Testis (tissue), 3 donors: ENCODE results near the gene GLS. TPM values are rescaled to one million over a fixed set of nuclear protein-coding genes. Genes with fewer than 3 reads are reported as not detected.

Experiments used
- DNase-seq: peaks from one replicate; pipeline ENCODE4 v3.0.0-alpha.2; 2019
- H3K27ac ChIP-seq, 2 donors: fragments of 200-600 bp; sonication (generic); one replicate each; pipeline ENCODE4 v1.5.1; 2019
- H3K27me3 ChIP-seq: fragments of 200-600 bp; sonication (generic); one replicate; pipeline ENCODE4 v1.5.1; 2019
- H3K36me3 ChIP-seq: fragments of 200-600 bp; sonication (generic); one replicate; pipeline ENCODE4 v1.5.1; 2017; ENCODE audit warnings: low read depth; ENCODE audit errors: missing control alignments
- H3K4me1 ChIP-seq: fragments of 200-600 bp; sonication (generic); one replicate; pipeline ENCODE4 v1.5.1; 2019
- H3K4me3 ChIP-seq, 2 donors: fragments of 200-600 bp; sonication (generic); one replicate each; pipeline ENCODE4 v1.5.1; 2017 to 2019
- H3K9me3 ChIP-seq: fragments of 200-600 bp; sonication (generic); one replicate; pipeline ENCODE4 v1.5.1; 2017
- POLR2A ChIP-seq: fragments of 450-650 bp; IDR thresholded peaks from one replicate; pipeline ENCODE4 v1.6.1; 2017; ENCODE audit warnings: antibody characterized with exemption, mild to moderate bottlenecking, moderate library complexity
- WGBS, 2 donors: methylation state at CpG; one replicate each; pipeline ENCODE4 v1.1.5; 2018; 5-methylcytosine and 5-hydroxymethylcytosine counted together
- intact Hi-C: fragments of 100-400 bp; cut with DNase I; formaldehyde crosslinking; loops from one replicate; pipeline ENCODE4 v1.15.1; 2023; ENCODE audit warnings: low total_unique reads
- polyA plus RNA-seq: library from polyadenylated mRNA; stranded (reverse); fragments of 350-450 nt; fragmentation: Illumina TruSeq; extraction: RNeasy Lipid Tissue Mini Kit (QIAGEN cat#74804); gene quantifications from one replicate; pipeline ENCODE4 v1.2.3, GENCODE V29; 2014; ENCODE audit warnings: low read depth, low replicate concordance; ENCODE audit not compliant: insufficient read depth
- total RNA-seq, 2 donors: library from RNA; depleted of rRNA; stranded (reverse); fragments of >200 nt; gene quantifications; one replicate each; pipeline ENCODE4 v1.2.3, GENCODE V29; 2016
- TF ChIP-seq, protein P1 (sequence below), 3 experiments: fragments of 450-650 bp in 2 of 3; fragments of 200-600 bp in 1 of 3; sonication (generic) in 1 of 3; IDR thresholded peaks; one replicate each; pipeline ENCODE4 v1.5.1; 2016 to 2019; ENCODE audit warnings: antibody characterized with exemption in 3 of 3, mild to moderate bottlenecking in 2 of 3, moderate library complexity in 1 of 3

Gene GLS
- total and polyA plus RNA-seq, 3 donors from 2014 or later = 22.8 to 130 (median 77.7) TPM

DNA sequence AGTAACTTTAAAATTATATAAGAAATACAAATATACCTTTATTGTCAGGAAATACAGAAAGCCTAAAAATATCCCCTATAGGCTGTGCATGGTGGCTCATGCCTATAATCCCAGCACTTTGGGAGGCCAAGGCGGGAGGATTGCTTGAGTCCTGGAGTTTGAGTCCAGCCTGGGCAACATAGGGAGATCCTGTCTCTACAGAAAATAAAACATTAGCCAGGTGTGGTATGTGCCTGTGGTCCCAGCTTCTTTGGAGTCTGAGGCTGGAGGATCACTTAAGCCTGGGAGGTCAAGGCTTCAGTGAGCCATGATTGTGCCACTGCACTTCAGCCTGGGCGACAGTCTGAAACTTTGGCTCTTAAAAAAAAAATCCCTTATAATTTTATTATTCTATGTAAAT, 29.1 kb downstream of the GLS start:
- H3K4me1 ChIP-seq = no peaks in the 10 kb centered on the region
- no peak for DNase-seq
- H3K27me3 ChIP-seq = no peaks in the 10 kb centered on the region
- intact Hi-C loops = no loop called here
- no peaks in the 10 kb centered on the region for H3K36me3 ChIP-seq
- TF ChIP-seq, protein P1, sequence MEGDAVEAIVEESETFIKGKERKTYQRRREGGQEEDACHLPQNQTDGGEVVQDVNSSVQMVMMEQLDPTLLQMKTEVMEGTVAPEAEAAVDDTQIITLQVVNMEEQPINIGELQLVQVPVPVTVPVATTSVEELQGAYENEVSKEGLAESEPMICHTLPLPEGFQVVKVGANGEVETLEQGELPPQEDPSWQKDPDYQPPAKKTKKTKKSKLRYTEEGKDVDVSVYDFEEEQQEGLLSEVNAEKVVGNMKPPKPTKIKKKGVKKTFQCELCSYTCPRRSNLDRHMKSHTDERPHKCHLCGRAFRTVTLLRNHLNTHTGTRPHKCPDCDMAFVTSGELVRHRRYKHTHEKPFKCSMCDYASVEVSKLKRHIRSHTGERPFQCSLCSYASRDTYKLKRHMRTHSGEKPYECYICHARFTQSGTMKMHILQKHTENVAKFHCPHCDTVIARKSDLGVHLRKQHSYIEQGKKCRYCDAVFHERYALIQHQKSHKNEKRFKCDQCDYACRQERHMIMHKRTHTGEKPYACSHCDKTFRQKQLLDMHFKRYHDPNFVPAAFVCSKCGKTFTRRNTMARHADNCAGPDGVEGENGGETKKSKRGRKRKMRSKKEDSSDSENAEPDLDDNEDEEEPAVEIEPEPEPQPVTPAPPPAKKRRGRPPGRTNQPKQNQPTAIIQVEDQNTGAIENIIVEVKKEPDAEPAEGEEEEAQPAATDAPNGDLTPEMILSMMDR (IDR thresholded peaks at IDR 0.05) = no peak
- no peak for TF ChIP-seq POLR2A
- WGBS, 2 donors = 94 to 98% methylated on average over 2 of the region's 2 CpGs
- H3K4me3 ChIP-seq = no peak overlapping the region
- no peak overlapping the region for H3K27ac ChIP-seq
- H3K9me3 ChIP-seq = no peaks in the 10 kb centered on the region

DNA sequence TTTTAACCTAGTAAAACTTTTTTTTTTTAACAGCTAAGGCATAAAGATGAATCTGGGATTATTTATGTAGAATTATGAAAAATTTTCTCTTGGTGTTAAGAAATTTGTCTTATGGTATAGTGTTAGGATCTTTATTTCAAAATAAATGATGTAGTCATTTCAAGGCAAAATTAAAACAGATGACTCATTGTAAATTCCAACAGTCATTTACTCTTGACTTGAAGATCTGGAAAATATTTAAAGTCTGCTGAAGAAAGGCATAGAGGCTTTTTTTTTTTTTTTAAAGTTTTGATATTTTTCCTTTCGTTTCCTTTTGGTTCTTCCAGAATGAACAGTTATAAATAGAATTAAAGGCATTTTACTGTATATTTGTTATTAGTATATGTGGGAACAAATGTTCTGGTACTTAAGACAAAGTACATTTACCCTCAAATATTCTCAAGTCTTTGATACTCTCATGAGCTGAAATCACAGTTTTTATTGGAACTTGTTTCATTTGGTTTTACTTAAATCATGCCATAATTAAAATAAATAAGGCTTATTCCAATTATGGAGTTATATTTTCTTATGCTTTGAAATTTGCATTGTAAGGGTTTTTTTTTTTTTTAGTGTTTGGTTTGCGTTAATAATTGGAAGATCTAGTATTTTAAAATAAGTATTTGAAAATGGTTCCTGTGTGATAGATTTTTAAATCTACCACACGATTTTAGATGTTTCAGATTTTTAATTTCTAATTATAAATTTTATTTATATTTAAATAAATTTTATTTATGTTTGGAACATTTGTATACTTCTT, 29.9 kb downstream of the GLS start:
- DNase-seq = no peak
- TF ChIP-seq, protein P1 (IDR thresholded peaks at IDR 0.05) = no peak
- no peak for TF ChIP-seq POLR2A
- no peaks in the 10 kb centered on the region for H3K36me3 ChIP-seq
- H3K4me3 ChIP-seq = no peak overlapping the region
- H3K27ac ChIP-seq = no peak overlapping the region
- no peaks in the 10 kb centered on the region for H3K4me1 ChIP-seq
- intact Hi-C loops = no loop called here
- no peaks in the 10 kb centered on the region for H3K27me3 ChIP-seq
- 45 to 51% methylated on average over 3 of the region's 3 CpGs for WGBS, 2 donors
- H3K9me3 ChIP-seq = no peaks in the 10 kb centered on the region

DNA sequence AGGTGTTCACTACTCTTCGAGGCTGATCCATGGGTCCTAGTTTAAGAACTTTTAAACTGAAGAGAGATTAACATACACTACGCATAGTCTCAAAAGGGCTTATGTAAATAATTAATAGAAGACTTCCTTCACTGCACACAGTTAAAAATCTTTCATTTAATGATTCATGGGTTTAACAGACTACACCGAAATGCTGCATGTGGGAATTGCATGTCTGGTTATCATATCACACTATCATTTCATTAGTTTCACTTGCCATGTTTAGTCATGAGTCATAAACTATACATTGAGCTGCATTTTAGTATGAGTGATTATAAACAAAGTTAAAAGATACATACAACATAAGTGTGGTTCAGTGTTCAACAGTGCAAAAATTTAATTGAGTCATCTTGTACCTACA, 31.2 kb downstream of the GLS start:
- intact Hi-C loops = no loop called here

DNA sequence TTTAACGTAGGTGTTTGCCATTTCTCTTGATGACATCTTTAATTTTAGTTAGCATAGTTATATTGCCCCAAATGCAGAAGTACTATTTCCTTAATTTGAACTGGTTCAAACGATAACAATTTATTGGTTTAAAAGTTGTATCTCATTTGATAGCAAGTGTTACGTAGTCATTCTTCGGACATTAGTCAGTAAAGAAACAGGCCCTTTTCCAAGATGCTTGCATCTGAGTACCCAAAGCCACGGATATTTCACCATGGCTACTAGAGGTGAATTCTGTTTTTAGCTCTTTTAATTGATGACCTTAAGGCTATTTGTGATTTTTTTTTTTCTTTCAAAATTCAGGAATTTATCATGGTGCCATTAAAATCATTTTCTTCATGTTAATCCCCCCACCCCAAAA, 32.1 kb downstream of the GLS start:
- WGBS, 2 donors = 92 to 94% methylated on average over 5 of the region's 5 CpGs
- DNase-seq = no peak
- no peak overlapping the region for H3K4me3 ChIP-seq
- no peak overlapping the region for H3K27ac ChIP-seq
- TF ChIP-seq POLR2A = no peak
- TF ChIP-seq, protein P1 (IDR thresholded peaks at IDR 0.05) = no peak
- H3K9me3 ChIP-seq = no peaks in the 10 kb centered on the region
- no peaks in the 10 kb centered on the region for H3K27me3 ChIP-seq
- H3K4me1 ChIP-seq = no peaks in the 10 kb centered on the region
- H3K36me3 ChIP-seq = no peaks in the 10 kb centered on the region
- intact Hi-C loops = no loop called here

More for the DNA sequence above, 31.2 kb downstream of the GLS start:
- no peaks in the 10 kb centered on the region for H3K4me1 ChIP-seq
- H3K4me3 ChIP-seq = no peak overlapping the region
- H3K36me3 ChIP-seq = no peaks in the 10 kb centered on the region
- H3K27ac ChIP-seq = no peak overlapping the region
- H3K9me3 ChIP-seq = no peaks in the 10 kb centered on the region
- WGBS, 2 donors = 92 to 98% methylated on average over 3 of the region's 3 CpGs
- no peak for DNase-seq
- TF ChIP-seq, protein P1 (IDR thresholded peaks at IDR 0.05) = no peak
- TF ChIP-seq POLR2A = no peak
- H3K27me3 ChIP-seq = no peaks in the 10 kb centered on the region

DNA sequence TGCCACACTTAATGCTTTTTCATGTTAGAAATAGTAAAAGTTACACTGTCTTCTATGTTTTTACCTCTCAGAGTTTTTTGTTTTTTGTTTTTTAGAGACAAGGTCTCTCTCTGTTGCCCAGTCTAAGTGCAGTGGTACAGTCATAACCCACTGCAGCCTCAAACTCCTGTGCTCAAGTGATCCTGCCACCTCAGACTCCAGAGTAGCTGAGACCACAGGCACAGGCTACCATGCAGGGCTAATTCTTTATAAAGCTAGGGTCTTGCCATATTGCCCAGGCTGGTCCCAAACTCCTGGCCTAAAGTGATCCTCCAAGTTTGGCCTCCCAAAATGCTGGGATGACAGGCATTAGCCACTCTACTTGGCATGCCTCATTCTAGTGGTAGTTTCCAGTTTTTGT, 33.1 kb downstream of the GLS start:
- H3K9me3 ChIP-seq = no peaks in the 10 kb centered on the region
- no peak overlapping the region for H3K27ac ChIP-seq
- no peaks in the 10 kb centered on the region for H3K4me1 ChIP-seq
- no peaks in the 10 kb centered on the region for H3K27me3 ChIP-seq
- DNase-seq = no peak
- H3K4me3 ChIP-seq = no peak overlapping the region
- intact Hi-C loops = no loop called here
- H3K36me3 ChIP-seq = no peaks in the 10 kb centered on the region
- TF ChIP-seq, protein P1 (IDR thresholded peaks at IDR 0.05) = no peak
- TF ChIP-seq POLR2A = no peak
